Left ventricle myocardium inferior (tissue), 1 donor: Measurements from ENCODE around the gene LRRC31. TPM values are rescaled to one million over a fixed set of nuclear protein-coding genes. Genes with fewer than 3 reads are reported as not detected.

ENCODE experiments used
- DNase-seq: peaks from one replicate; pipeline ENCODE4 v3.0.0-alpha.2; 2020
- H3K27ac ChIP-seq: fragments of 200-600 bp; replicated peaks from 2 replicates; pipeline ENCODE4 v1.8.0; 2021
- H3K27me3 ChIP-seq: fragments of 200-600 bp; 2 replicates; pipeline ENCODE4 v1.8.0; 2021; ENCODE audit warnings: low read depth
- H3K36me3 ChIP-seq: fragments of 200-600 bp; 2 replicates; pipeline ENCODE4 v1.8.0; 2021
- H3K4me1 ChIP-seq: fragments of 200-600 bp; 2 replicates; pipeline ENCODE4 v1.8.0; 2021
- H3K4me3 ChIP-seq: fragments of 200-600 bp; 2 replicates; pipeline ENCODE4 v1.8.0; 2021; ENCODE audit warnings: mild to moderate bottlenecking, moderate library complexity
- H3K9me3 ChIP-seq: fragments of 200-600 bp; replicated peaks from 2 replicates; pipeline ENCODE4 v1.8.0; 2021
- intact Hi-C: fragments of 100-400 bp; cut with micrococcal nuclease; formaldehyde crosslinking; loops from one replicate; pipeline ENCODE4 v1.11.0; 2022
- total RNA-seq: library from RNA; stranded (reverse); fragmentation: NEBNext Ultra II Directional; extraction: Animal tissue kit (Norgen Biotek cat#: 25700); gene quantifications from one replicate; pipeline ENCODE4 v1.2.1, GENCODE V29; 2021
- TF ChIP-seq, protein P1 (sequence below): fragments of 200-600 bp; IDR thresholded peaks from 2 replicates; pipeline ENCODE4 v1.8.0; 2021; ENCODE audit warnings: antibody characterized with exemption, mild to moderate bottlenecking, borderline replicate concordance
- donor health status: DM: no; HTN: yes; CAD: no; lungs with severe emphysema.

The LRRC31 gene
- total RNA-seq, 1 donor from 2014 or later: not detected

- intact Hi-C loops: no loop called here
- no peak overlapping the region for H3K27ac ChIP-seq
- DNase-seq: no peak
- no peak overlapping the region for H3K4me3 ChIP-seq
- H3K9me3 ChIP-seq: peaks cover 14% of the 10 kb centered on the region
- peaks cover 35% of the 10 kb centered on the region for H3K4me1 ChIP-seq
- TF ChIP-seq, protein P1, sequence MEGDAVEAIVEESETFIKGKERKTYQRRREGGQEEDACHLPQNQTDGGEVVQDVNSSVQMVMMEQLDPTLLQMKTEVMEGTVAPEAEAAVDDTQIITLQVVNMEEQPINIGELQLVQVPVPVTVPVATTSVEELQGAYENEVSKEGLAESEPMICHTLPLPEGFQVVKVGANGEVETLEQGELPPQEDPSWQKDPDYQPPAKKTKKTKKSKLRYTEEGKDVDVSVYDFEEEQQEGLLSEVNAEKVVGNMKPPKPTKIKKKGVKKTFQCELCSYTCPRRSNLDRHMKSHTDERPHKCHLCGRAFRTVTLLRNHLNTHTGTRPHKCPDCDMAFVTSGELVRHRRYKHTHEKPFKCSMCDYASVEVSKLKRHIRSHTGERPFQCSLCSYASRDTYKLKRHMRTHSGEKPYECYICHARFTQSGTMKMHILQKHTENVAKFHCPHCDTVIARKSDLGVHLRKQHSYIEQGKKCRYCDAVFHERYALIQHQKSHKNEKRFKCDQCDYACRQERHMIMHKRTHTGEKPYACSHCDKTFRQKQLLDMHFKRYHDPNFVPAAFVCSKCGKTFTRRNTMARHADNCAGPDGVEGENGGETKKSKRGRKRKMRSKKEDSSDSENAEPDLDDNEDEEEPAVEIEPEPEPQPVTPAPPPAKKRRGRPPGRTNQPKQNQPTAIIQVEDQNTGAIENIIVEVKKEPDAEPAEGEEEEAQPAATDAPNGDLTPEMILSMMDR: no peak
- peaks cover 11% of the 10 kb centered on the region for H3K27me3 ChIP-seq
- no peaks in the 10 kb centered on the region for H3K36me3 ChIP-seq
Measured at GRCh38 chr3:169815590-169816150, 54.1 kb downstream of the LRRC31 start.

- Histone ChIP-seq H3K4me1 (peaks cover 35% of the 10 kb centered on the region), H3K27ac (no peak overlapping the region), H3K4me3 (peak overlapping the region; percentile 79), H3K9me3 (peaks cover 14% of the 10 kb centered on the region), H3K36me3 (no peaks in the 10 kb centered on the region), H3K27me3 (peaks cover 8% of the 10 kb centered on the region)
- intact Hi-C loops: no loop called here
- DNase-seq: no peak
- TF ChIP-seq, protein P1: peak; percentile 38
Measured at GRCh38 chr3:169813757-169814517, 55.8 kb downstream of the LRRC31 start.

- Histone ChIP-seq H3K36me3 (no peaks in the 10 kb centered on the region), H3K4me3 (peak overlapping the region; percentile 79), H3K27ac (no peak overlapping the region), H3K9me3 (peaks cover 14% of the 10 kb centered on the region), H3K4me1 (peaks cover 35% of the 10 kb centered on the region), H3K27me3 (peaks cover 6% of the 10 kb centered on the region)
- TF ChIP-seq, protein P1: no peak
- intact Hi-C loops: no loop called here
- DNase-seq: no peak
Measured at GRCh38 chr3:169813278-169813677, 56.5 kb downstream of the LRRC31 start.

GRCh38 chr3:169812332-169813235 lies 57.2 kb downstream of the LRRC31 start, which contains the start of the genes LRRC34 and LRRIQ4:
Gene LRRC34, minus strand, starts transcription at chr3:169812904. Its CDS starts 356 bp downstream, at chr3:169812548.
Gene LRRIQ4, plus strand, starts transcription at chr3:169812870. Its CDS starts 9,052 bp downstream, at chr3:169821922.
- H3K9me3 ChIP-seq: peaks cover 14% of the 10 kb centered on the region
- peak; percentile 80 for DNase-seq
- intact Hi-C loops: no loop called here
- peaks cover 35% of the 10 kb centered on the region for H3K4me1 ChIP-seq
- H3K27me3 ChIP-seq: no peaks in the 10 kb centered on the region
- H3K4me3 ChIP-seq: peak within 1 kb of the TSS; percentile 79
- TF ChIP-seq, protein P1: peak; percentile 25
- H3K36me3 ChIP-seq: no peaks in the 10 kb centered on the region
- H3K27ac ChIP-seq: peak within 1 kb of the TSS; percentile 82
